ENCODE measurements around the gene WDR1.

WDR1 gene

GRCh38 chr4:10115797-10116568, 616 bp downstream of the WDR1 start:
- Histone ChIP-seq H3K4me2 (ENCODE audit: low read length) (peak overlapping the region; percentile 79), H3K9ac (ENCODE audit: low read length) (peak overlapping the region; percentile 81), H2AFZ (ENCODE audit: low read length) (no peak overlapping the region), H3K36me3 (ENCODE audit: insufficient read depth, low read length) (peaks cover 46% of the 10 kb centered on the region), H3K4me1 (ENCODE audit: insufficient read depth, low read length, severe bottlenecking) (peaks cover 21% of the 10 kb centered on the region), H3K4me3 (ENCODE audit: low read depth, low read length, poor library complexity, severe bottlenecking) (peak overlapping the region; percentile 89), H3K27me3 (ENCODE audit: insufficient read depth, low read length) (no peaks in the 10 kb centered on the region), H4K20me1 (ENCODE audit: insufficient read depth, low read length) (no peaks in the 10 kb centered on the region), H3K79me2 (ENCODE audit: insufficient read depth, low read length) (no peaks in the 10 kb centered on the region), H3K9me2 (ENCODE audit: low read depth, low read length) (no peaks in the 10 kb centered on the region), H3F3A (ENCODE audit: insufficient read depth, low read length) (no peaks in the 10 kb centered on the region), H3K9me3 (ENCODE audit: low read length) (no peaks in the 10 kb centered on the region), H3K27ac (ENCODE audit: low read depth, low read length, poor library complexity, severe bottlenecking) (peak overlapping the region; percentile 36)
- TF ChIP-seq EZH2 (IDR thresholded peaks at IDR 0.05; ENCODE audit: borderline replicate concordance, low read length) (no peak), CTCF (IDR thresholded peaks at IDR 0.05; ENCODE audit: low read length) (no peak)

- no peaks in the 10 kb centered on the region for H3F3A ChIP-seq (ENCODE audit: insufficient read depth, low read length)
- peaks cover 46% of the 10 kb centered on the region for H3K36me3 ChIP-seq (ENCODE audit: insufficient read depth, low read length)
- peak overlapping the region; percentile 81 for H3K9ac ChIP-seq (ENCODE audit: low read length)
- no peaks in the 10 kb centered on the region for H3K79me2 ChIP-seq (ENCODE audit: insufficient read depth, low read length)
- no peaks in the 10 kb centered on the region for H3K27me3 ChIP-seq (ENCODE audit: insufficient read depth, low read length)
- peaks cover 21% of the 10 kb centered on the region for H3K4me1 ChIP-seq (ENCODE audit: insufficient read depth, low read length, severe bottlenecking)
- H4K20me1 ChIP-seq (ENCODE audit: insufficient read depth, low read length) = no peaks in the 10 kb centered on the region
- H3K4me3 ChIP-seq (ENCODE audit: low read depth, low read length, poor library complexity, severe bottlenecking) = peak overlapping the region; percentile 89
- no peaks in the 10 kb centered on the region for H3K9me2 ChIP-seq (ENCODE audit: low read depth, low read length)
- H3K27ac ChIP-seq (ENCODE audit: low read depth, low read length, poor library complexity, severe bottlenecking) = no peak overlapping the region
- H2AFZ ChIP-seq (ENCODE audit: low read length) = no peak overlapping the region
- peak overlapping the region; percentile 79 for H3K4me2 ChIP-seq (ENCODE audit: low read length)
- no peak for TF ChIP-seq EZH2 (IDR thresholded peaks at IDR 0.05; ENCODE audit: borderline replicate concordance, low read length)
- no peak for TF ChIP-seq CTCF (IDR thresholded peaks at IDR 0.05; ENCODE audit: low read length)
- H3K9me3 ChIP-seq (ENCODE audit: low read length) = no peaks in the 10 kb centered on the region
Measured at GRCh38 chr4:10115271-10115796, 1.3 kb downstream of the WDR1 start.

- Histone ChIP-seq H3K9ac (ENCODE audit: low read length) (no peak overlapping the region), H3F3A (ENCODE audit: insufficient read depth, low read length) (no peaks in the 10 kb centered on the region), H3K4me2 (ENCODE audit: low read length) (no peak overlapping the region), H3K36me3 (ENCODE audit: insufficient read depth, low read length) (peaks cover 46% of the 10 kb centered on the region), H3K4me1 (ENCODE audit: insufficient read depth, low read length, severe bottlenecking) (peaks cover 21% of the 10 kb centered on the region), H3K27me3 (ENCODE audit: insufficient read depth, low read length) (no peaks in the 10 kb centered on the region), H3K9me3 (ENCODE audit: low read length) (no peaks in the 10 kb centered on the region), H3K9me2 (ENCODE audit: low read depth, low read length) (no peaks in the 10 kb centered on the region), H2AFZ (ENCODE audit: low read length) (no peak overlapping the region), H3K27ac (ENCODE audit: low read depth, low read length, poor library complexity, severe bottlenecking) (no peak overlapping the region), H3K79me2 (ENCODE audit: insufficient read depth, low read length) (no peaks in the 10 kb centered on the region; the same call in 1 of the 2 replicates), H4K20me1 (ENCODE audit: insufficient read depth, low read length) (no peaks in the 10 kb centered on the region), H3K4me3 (ENCODE audit: low read depth, low read length, poor library complexity, severe bottlenecking) (no peak overlapping the region)
- TF ChIP-seq EZH2 (IDR thresholded peaks at IDR 0.05; ENCODE audit: borderline replicate concordance, low read length) (no peak), CTCF (IDR thresholded peaks at IDR 0.05; ENCODE audit: low read length) (no peak)
Measured at GRCh38 chr4:10114607-10115006, 2.0 kb downstream of the WDR1 start.

Measured in OCI-LY1 (cell line).